ENCODE measurements around the gene PARD3B. TPM values are rescaled to one million over a fixed set of nuclear protein-coding genes. Genes with fewer than 3 reads are reported as not detected.

PARD3B gene
- total RNA-seq, 1 donor from 2014 or later, result not detected

- intact Hi-C loops (cut with micrococcal nuclease), result no loop called here
- ChIA-PET CTCF (no interaction called here), POLR2A (no interaction called here)
- no peak overlapping the region for H3K27ac Mint-ChIP-seq
- no peak for DNase-seq
- H3K4me1 Mint-ChIP-seq, result no peaks in the 10 kb centered on the region
- no peaks in the 10 kb centered on the region for H3K9me3 Mint-ChIP-seq
- no peak overlapping the region for H3K4me3 Mint-ChIP-seq
- H3K36me3 Mint-ChIP-seq (ENCODE audit: low read depth), result no peaks in the 10 kb centered on the region
- no peaks in the 10 kb centered on the region for H3K27me3 Mint-ChIP-seq
- TF ChIP-seq CTCF (IDR thresholded peaks at IDR 0.05), result no peak
- ATAC-seq (ENCODE audit: low read depth), result no peak
Observed at GRCh38 chr2:204533629-204534370, 11.5 kb upstream of the PARD3B start.

GRCh38 chr2:204535356-204535755 is 9.9 kb upstream of the PARD3B start:
- Mint-ChIP-seq H3K4me1 (no peaks in the 10 kb centered on the region), H3K27me3 (no peaks in the 10 kb centered on the region), H3K36me3 (ENCODE audit: low read depth) (no peaks in the 10 kb centered on the region), H3K27ac (no peak overlapping the region), H3K4me3 (no peak overlapping the region), H3K9me3 (no peaks in the 10 kb centered on the region)
- no peak for DNase-seq
- ATAC-seq (ENCODE audit: low read depth), result no peak
- no peak for TF ChIP-seq CTCF (IDR thresholded peaks at IDR 0.05)
- CTCF ChIA-PET, result no interaction called here
- intact Hi-C loops (cut with micrococcal nuclease), result no loop called here
- POLR2A ChIA-PET, result no interaction called here

GRCh38 chr2:204535764-204536163 is 9.5 kb upstream of the PARD3B start:
- intact Hi-C loops (cut with micrococcal nuclease), result no loop called here
- H3K27ac Mint-ChIP-seq, result no peak overlapping the region
- no peaks in the 10 kb centered on the region for H3K27me3 Mint-ChIP-seq
- no peak for DNase-seq
- ATAC-seq (ENCODE audit: low read depth), result no peak
- H3K36me3 Mint-ChIP-seq (ENCODE audit: low read depth), result no peaks in the 10 kb centered on the region
- ChIA-PET POLR2A (no interaction called here), CTCF (no interaction called here)
- H3K4me1 Mint-ChIP-seq, result no peaks in the 10 kb centered on the region
- no peak for TF ChIP-seq CTCF (IDR thresholded peaks at IDR 0.05)
- H3K9me3 Mint-ChIP-seq, result no peaks in the 10 kb centered on the region
- no peak overlapping the region for H3K4me3 Mint-ChIP-seq

DNA sequence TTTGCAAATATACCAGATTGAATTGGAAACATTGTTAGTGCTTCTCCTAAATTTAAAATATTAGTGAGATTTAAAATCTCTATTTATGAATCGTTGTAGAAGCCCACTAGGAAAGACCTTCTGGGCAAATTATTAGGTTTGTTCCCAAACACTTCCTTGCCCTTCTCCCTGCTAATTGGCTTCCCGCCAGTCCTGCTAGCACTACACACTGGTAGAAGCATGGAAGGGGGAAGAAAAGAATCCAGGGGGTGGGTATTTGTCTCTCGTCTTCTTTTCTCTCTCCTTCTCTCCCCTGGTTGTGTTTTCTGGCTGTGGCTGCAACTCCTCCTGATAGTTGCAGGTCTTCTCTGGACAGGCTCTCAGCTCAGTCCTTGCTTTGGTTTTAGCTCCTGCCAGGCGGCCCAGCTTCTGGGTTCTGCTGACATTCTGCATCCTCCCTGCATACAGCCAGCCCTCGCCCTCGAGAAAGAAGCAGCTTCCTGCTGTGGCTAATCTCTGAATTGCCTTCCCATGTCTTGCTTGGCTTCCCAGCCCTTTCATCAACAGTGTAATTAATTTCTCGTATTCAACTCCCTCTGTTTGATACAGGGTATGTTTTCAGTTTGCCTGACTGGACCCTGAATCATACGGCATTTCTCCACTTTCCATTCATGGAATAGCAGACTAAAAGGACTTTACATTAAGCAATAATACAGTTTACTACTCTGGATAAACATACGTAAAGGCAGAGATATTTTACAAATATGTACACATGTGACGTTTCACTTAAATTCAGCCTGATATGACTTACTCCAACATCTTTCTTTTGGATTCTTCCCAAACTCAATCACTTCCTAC is 6.9 kb upstream of the PARD3B start:
- Mint-ChIP-seq H3K27ac (no peak overlapping the region), H3K27me3 (peaks cover 3% of the 10 kb centered on the region), H3K4me3 (no peak overlapping the region), H3K9me3 (no peaks in the 10 kb centered on the region), H3K4me1 (no peaks in the 10 kb centered on the region), H3K36me3 (ENCODE audit: low read depth) (no peaks in the 10 kb centered on the region)
- ATAC-seq (ENCODE audit: low read depth) (no peak), DNase-seq (no peak)
- intact Hi-C loops (cut with micrococcal nuclease), result no loop called here
- POLR2A ChIA-PET, result no interaction called here
- TF ChIP-seq CTCF (IDR thresholded peaks at IDR 0.05), result no peak
- CTCF ChIA-PET, result no interaction called here

DNA sequence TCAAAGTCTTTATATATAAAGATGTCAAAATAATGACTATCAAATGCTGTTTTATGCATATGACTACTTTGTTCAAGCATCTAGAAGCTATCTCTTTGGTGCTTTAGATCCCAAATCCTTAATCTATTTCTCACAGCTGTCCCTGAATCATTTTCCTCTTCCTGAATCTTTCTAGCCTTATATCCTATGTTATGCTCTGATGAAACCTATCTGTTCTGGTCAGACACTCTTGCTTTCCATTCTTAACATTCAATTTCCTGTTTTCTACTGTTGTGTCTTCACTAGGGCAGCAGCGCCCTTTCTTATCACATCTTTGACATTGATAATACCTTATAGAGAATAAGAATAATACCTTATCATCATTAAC is 6.3 kb upstream of the PARD3B start:
- peaks cover 8% of the 10 kb centered on the region for H3K27me3 Mint-ChIP-seq
- no peak overlapping the region for H3K27ac Mint-ChIP-seq
- no peaks in the 10 kb centered on the region for H3K4me1 Mint-ChIP-seq
- DNase-seq (no peak), ATAC-seq (ENCODE audit: low read depth) (no peak)
- no peak for TF ChIP-seq CTCF (IDR thresholded peaks at IDR 0.05)
- ChIA-PET POLR2A (no interaction called here), CTCF (no interaction called here)
- H3K36me3 Mint-ChIP-seq (ENCODE audit: low read depth), result no peaks in the 10 kb centered on the region
- no peak overlapping the region for H3K4me3 Mint-ChIP-seq
- intact Hi-C loops (cut with micrococcal nuclease), result no loop called here
- H3K9me3 Mint-ChIP-seq, result no peaks in the 10 kb centered on the region

Data from activated B cell treated with CpG ODN at 0.5 μM for 24 hours (primary cell).